SIG-M5 (cell line): Measurements from ENCODE around the gene RDH5.

Source experiments
- DNase-seq: peaks from one replicate; lab custom pipeline; 2025; lab: John Stamatoyannopoulos, UW

RDH5 gene

DNA sequence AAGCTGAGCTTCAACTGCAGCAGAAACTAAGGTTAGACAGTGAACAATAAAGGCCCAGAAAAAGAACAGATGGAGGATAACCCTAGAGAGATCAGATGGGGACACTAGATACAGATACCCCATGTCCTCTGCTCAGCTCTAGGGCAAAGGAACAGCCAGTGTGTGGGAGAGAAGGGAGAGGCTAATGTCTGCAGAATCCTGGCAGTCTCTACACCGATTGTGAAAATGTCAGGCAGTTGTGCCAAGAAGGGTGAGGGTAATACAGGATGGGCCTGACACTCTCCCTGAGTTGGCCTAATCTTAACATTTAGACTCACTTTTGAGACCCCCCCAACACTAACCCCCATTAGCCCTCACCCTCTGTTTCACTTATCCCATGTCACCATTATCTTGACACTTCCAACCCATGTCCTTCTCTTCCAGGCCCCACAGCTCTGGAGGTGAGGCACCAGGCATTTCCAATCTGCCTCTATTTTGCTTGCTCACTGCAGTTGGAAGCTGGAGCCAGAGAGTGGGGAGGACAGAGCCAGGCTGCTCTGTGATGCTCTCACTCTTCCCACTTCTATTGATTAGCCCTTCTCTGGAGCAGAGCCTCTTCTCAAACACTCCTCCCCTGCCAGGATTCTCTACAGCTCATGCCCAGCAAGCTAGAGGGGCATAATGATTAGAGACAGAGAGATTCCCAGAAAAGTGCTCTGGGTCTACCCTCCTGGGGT, 7.3 kb upstream of the RDH5 start:
- no peak for DNase-seq

DNA sequence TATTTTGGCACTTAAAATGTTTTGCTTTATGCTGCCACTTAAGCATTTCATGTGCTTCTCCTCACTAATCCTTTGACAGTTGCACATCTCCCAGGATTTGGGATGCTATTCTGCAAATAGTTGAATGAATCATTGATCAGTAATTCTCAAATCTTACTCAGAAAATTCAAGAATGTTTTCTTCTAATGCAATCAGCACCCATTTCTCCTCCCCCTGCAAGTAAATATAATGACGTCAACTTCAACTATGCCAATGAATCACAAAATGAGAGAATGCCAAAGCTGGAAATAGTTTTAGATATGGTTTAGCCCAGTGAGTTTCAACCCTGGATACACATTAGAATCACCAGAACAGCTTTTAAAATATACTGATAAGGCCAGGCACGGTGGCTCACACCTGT, 6.5 kb upstream of the RDH5 start:
- no peak for DNase-seq

DNA sequence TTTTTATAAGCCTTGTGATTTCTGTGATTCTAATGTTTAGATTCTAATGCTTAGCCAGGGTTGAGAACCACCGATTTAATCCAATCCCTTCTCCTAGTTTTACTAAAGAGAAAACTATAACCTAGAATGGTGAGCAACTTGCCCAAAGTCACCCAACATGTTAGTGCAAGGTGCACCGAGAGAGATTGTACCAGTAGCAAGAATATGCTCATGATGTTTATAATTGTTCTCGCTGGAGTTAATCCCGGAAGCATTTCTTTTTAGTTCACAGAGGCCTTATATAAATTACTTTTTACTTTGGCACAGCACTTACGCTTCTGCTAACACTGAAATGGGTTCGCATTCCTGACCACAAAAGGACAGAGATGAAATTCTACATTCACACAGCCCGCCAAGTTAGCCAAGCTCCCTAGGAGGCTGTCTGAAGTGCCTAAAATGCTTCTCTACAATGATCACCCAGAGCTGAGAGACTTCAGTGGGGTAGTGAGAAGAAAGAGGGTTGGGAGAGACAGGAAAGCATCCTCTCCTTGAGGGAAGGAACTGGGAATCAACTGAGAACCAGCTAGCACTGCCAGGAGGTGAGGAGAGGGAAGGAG, 4.9 kb upstream of the RDH5 start:
- no peak for DNase-seq

DNA sequence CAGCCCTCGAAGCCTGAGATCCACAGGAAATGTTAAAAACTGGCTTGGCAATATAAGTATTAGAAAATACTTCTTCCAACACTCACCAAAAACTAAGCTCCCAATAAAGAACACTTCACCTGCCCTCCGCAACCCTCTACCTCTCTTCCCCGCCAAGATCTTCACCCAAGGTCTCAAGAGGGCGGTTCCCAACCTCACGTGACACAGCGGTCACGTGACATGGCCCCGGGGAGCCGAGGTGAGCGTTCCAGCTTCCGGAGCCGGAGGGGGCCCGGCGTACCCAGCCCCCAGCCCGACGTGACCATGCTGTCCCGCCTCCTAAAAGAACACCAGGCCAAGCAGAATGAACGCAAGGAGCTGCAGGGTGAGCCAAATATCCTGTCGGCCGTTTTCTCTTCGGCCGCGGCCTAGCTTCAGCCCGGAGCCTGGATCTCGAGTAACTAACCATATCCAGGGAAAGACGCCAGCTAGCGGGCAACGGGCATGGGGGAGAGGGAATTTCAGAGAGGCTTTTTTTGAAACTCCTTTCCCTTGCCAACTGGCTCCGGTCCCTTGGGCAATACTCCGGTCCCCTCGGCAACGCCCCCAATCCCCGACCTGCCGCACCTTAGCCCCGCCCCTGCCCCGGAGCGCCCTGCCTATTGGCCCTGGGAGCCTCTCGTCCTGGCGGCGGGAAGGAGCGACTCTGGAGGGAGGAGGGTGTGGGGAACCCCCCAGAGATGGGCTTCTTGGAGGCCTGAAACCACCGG, 4.2 kb upstream of the RDH5 start, which contains the start of gene BLOC1S1:
Gene BLOC1S1 (plus strand): TSS at position 214 of the 749 bp plus-strand sequence. CDS start 6 bp downstream, at position 220.
- DNase-seq = peak; percentile 49

DNA sequence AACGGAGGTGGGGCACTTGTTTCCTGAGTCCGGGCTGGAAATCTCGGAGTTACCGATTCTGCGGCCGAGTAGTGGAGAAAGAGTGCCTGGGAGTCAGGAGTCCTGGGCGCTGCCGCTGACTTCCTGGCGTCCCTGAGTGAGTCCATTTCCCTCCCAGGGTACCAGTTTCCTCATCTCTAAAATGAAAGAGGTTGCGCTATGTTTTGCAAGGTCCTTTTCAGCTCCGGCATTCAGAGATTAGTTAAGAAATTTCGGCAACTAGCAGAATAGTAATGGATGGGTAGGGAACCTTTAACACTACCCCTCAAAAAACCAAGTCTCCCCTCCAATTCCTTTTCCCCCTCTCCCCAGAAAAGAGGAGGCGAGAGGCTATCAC, 3.6 kb upstream of the RDH5 start:
- DNase-seq = no peak

DNA sequence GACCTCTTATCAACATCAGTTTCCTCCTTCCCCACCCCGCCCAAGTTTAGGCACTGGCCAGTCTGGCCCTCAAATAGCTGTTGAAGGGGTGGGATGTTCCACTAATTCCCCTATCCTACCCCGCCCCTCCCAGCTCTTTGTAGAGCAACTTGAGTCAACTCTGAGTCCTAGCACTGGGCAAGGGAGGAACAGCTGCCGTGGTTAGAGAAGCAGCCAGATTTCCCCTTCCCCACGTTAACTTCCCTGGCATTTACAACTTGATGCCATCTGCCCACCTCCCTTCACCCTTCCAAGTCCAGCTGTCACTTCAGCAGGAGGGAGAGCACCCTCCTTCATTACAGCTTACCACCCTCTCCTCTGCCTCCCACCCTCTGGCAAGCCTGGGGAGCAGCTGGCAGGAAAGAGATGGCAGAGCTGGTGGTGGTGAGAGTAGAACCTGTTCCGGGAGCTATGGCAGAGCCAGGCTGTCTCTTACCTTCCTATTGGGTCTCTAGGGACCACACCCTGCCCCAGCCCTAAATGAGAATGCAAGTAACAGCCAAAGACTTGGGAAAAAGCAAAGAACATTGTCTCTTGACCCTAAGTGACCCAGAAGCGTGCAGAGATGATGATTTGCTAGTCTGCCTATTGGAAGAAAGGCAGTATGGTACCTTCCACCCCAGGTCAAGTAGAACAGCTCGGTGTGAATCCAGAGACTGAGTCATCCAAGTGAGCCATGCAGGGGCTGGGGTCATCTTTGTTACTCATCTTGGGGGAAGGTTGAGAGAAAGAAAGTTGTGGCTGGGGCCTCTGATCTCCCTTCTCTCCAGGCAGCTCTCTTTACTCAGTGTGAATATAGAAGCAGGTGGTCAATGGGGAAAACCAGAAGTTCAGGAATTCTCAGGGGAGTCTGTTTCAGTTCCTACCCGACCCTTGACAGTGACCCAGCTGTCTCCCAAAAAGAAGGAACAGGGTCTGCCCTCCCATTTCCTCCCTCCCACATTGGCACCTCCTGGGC, 2.9 kb upstream of the RDH5 start:
- no peak for DNase-seq

DNA sequence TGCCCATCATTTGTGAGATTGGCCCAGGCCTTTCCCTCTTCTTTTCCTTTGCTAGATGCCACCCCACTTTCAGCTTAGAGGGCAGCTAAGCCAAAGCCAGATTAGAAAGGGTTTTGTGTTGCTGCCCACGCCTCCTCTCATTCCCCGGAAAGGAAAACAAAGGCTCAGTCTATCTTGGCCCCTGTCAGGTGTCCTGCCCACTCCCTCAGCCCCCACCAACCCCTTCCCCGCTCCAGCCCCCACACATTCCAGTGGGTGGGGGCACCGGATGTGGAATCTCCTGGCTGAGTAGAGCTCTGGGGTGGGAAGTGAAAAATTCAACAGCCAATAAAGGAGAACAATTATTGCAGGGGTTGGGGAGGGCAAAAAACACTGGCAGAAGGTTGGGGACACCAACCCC, 2.2 kb upstream of the RDH5 start:
- no peak for DNase-seq

DNA sequence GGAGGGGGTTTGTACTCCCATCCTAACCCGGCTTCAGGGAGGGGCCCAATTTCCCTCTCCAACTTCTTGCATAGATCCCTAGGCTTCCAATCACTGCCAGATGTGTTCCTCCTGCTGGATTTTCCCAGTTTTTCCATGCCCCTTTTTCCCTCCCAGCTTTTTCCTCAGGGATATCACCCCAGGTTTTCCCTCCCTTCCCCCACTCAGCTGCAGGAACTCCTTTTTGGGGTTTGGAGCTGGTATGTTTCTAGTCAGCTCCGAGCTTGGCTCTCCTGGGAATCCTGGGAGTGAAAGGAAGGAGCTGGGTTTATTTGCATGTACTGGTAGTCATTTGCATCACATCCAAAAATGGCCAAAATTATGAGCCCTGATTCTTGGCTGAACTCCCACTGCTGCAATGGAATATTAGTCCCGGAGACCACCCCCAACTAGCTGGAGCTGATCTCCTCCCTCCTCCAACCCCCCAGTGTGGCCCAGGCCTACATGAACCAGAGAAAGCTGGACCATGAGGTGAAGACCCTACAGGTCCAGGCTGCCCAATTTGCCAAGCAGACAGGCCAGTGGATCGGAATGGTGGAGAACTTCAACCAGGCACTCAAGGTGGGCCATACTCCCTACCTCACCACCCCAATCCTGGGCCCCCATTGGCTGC, 1.4 kb upstream of the RDH5 start:
- DNase-seq = no peak

DNA sequence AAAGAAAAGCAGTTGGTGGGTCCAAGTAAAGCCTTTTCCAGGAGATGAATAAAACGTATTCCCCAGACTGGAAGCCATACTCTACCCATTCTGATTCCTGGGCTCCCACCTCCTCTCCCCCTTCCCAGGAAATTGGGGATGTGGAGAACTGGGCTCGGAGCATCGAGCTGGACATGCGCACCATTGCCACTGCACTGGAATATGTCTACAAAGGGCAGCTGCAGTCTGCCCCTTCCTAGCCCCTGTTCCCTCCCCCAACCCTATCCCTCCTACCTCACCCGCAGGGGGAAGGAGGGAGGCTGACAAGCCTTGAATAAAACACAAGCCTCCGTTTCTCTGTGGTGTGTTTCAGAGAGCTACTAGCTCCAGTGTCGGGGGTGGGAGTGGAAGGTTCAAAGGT, 822 bp upstream of the RDH5 start:
- DNase-seq = no peak

DNA sequence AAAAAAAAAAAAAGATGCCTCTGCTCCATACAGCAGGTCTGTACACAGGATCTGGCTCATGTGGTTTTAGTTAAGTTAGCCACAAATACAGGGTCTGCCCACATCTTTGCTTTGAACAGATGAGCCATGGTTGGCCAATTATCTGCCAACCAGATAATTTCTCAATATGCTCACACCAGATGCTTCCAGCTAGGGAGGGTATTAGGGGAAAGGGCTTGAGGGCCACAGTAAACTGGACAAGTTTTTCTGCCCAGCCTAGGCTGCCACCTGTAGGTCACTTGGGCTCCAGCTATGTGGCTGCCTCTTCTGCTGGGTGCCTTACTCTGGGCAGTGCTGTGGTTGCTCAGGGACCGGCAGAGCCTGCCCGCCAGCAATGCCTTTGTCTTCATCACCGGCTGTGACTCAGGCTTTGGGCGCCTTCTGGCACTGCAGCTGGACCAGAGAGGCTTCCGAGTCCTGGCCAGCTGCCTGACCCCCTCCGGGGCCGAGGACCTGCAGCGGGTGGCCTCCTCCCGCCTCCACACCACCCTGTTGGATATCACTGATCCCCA, 776 bp downstream of the RDH5 start:
- no peak for DNase-seq

DNA sequence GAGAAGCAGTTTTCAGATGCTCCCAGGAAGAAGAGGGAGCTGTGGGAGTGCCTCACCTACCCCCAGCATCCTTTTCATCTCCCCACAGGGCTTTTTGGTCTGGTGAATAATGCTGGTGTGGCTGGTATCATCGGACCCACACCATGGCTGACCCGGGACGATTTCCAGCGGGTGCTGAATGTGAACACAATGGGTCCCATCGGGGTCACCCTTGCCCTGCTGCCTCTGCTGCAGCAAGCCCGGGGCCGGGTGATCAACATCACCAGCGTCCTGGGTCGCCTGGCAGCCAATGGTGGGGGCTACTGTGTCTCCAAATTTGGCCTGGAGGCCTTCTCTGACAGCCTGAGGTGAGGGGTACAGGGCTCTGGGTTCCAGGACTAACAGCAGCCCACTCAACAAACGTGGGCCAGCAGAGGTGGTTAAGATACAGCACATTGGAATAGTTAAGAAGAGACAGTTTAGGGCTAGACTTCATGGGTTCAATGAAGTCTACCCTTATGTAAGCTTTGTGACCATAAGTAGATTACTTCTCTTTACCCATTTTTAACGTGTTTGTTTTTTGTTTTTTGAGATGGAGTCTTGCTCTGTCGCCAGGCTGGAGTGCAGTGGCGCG, 1.5 kb downstream of the RDH5 start:
- no peak for DNase-seq

DNA sequence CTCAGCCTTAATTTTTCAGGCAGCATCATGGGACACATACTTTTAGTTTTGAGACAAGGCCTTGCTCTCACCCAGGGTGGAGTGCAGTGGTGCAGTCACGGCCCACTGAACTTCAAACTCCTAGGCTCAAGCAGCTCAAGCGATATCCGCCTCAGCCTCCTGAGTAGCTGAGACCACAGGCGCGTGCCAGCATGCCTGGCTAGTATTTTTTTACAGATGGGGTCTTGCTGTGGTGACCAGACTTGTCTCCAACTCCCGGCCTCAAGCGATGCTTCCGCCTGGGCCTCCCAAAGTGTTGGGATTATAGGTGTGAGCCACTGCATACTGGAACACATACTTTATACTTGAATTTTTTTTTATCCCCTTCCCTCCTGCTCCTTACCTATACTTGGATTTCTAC, 2.8 kb downstream of the RDH5 start:
- no peak for DNase-seq

DNA sequence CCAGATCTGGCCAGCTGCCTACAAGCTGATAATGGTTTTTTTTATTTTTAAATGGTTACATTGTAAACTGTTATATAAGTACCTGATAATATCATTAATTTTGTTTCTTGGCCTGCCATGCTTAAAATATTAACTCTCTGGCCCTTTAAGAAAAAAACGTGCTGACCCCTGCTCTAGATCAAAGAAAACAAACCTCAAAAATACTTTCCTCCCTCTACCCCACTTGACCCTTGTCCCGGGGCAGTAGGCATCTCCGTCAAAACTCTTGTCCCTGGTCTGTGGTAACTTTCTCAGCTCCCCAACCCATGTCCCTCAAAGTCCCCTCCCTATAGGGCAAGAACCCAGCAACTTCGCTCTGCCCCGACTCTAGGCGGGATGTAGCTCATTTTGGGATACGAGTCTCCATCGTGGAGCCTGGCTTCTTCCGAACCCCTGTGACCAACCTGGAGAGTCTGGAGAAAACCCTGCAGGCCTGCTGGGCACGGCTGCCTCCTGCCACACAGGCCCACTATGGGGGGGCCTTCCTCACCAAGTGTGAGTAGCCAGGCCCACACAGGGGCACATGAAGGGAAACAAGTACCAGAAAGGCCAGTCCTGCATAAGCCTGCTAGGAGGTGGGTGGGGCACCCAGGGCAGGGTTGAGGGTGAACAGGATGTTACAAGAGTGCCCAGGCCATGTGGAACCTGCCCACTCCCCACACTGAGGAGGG, 3.5 kb downstream of the RDH5 start:
- no peak for DNase-seq

DNA sequence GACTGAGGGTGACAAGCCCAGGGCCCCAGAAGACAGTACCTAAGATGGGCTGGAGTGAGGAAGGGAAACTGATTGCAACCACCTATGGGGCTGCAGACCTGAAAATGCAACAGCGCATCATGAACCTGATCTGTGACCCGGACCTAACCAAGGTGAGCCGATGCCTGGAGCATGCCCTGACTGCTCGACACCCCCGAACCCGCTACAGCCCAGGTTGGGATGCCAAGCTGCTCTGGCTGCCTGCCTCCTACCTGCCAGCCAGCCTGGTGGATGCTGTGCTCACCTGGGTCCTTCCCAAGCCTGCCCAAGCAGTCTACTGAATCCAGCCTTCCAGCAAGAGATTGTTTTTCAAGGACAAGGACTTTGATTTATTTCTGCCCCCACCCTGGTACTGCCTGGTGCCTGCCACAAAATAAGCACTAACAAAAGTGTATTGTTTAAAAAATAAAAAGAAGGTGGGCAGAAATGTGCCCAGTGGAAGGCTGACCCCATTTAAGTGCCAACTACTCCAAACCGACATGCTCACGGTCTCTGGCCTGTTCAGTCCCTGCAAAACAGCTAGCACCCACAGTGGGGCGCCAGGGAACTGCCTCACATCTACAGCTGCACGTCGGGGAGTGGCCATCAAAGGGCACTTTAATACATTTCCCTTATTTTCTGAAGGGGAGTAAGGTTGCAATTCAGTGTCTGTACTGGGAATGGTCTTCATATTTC, 4.2 kb downstream of the RDH5 start:
- no peak for DNase-seq

DNA sequence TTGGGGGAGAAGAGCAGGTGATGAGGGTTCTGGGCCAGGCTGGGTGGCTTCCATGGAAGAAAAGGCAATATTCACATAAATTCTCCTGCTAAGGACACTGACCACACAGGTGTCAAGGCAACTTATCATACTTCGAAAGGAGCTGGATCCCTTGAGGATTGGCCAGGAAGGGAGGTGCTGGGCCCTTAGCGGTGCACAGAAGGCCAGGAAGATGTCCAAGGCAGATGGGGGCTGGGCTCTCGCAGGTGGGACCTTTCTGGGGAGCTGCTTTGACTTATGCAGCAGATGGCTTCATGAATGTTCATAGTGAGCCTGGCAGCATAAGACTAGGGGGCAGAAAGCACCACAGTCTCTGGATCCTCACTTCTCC, 4.7 kb downstream of the RDH5 start:
- no peak for DNase-seq

DNA sequence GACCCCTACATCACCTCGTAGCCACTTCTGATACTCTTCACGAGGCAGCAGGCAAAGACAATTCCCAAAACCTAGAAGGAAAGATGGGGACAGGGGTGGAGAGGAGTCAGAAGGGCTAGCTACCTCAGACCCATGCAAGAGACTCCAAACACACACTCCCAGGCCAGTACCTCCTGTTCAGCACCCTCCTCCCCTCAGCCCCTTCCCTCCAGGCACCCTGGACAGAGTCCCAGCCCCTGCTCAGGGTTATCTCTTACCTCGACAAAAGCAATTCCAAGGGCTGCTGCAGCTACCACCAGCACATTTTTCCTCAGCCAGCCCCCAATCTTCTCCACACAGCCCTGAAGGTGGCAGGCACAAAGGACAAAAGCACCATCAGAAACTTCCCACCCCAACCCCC, 5.4 kb downstream of the RDH5 start:
- no peak for DNase-seq

DNA sequence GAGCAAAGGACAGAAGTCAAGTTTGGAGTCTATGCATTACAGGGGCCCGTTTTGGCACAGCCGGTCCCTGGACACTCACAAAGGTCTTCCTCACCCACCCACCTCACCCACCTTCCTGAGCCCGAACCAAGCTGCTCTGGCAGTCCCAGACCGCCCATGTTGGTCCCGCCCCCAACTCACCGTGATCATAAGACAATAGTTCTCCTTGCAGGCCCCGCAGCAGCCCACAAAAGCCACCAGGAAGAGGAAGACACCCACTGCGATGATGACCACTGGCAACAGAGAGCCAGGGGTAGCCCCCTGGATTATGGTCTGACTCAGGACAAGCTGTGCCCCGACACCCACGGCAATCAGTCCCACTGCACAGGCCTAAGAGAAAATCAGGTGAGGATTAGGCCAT, 6.8 kb downstream of the RDH5 start:
- DNase-seq = no peak

DNA sequence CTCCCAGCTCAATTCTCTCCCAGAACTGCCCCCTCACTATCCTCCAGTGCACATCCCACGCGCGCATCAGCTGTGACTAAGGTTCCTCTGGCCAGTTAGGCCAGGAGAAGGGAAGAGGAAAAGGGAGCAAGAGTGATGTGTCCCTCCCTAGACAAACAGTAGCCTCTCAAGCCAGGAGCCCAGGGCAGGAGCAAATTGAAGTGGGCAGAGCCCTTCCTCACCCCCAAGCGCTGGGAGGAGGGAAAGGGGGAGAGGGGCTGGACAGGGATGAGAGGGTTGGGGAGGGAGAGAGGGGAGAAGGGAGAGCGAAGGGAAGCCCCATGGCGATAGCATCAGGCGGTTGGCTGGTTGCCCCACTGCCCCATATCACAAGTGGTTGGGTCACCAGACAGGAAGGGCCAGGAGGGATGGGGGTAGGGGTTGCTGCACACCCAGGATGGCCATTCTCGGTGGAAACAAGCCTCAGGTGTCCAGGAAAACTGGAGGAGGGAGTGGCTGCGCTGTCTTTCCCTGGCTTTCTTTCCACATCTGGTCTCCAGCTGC, 7.5 kb downstream of the RDH5 start:
- no peak for DNase-seq

DNA sequence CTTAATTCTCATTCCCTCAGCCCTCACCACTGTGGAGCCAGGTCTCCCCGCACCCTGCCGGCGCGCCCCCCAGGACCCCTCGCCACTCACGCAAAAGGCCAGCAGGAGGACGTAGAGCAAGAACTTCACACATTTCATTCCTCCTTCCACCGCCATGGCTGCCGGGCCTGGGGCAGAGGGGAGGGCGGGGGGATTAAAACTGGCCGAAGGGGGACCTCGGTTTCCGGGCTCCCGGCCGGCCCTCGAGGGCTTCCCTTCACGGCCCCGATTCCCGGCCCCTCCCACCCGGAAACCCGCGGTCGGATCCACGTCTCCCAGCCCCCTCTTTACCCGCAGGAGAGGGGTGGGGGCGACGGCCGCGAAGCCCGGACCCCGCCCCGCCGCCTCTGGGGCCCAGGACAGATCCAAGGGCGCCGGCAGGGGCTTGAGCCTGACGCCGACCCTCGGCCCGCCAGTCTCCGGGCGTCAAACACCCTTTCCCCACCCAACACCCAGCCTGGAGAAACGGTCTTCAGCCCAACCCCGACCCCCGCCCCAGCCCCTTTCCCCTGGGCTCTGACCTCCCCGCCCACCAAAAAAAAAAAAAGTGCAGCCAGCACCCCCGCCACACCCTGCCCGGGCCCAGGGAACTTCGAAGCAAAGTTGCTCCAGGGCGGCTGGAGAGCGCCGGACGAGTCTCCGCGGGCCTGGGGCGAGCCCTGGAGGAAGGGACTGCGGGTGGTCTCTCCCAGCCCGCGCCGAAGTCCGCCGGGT, 8.2 kb downstream of the RDH5 start:
- no peak for DNase-seq
